ENCODE results near the gene STK32A. TPM values are rescaled to one million over a fixed set of nuclear protein-coding genes. Genes with fewer than 3 reads are reported as not detected.

STK32A gene
- total RNA-seq, 1 experiment from 2014 or later = not detected

GRCh38 chr5:147393874-147394672 lies 159.2 kb downstream of the STK32A start:
- Histone ChIP-seq H3K9me3 (no peaks in the 10 kb centered on the region), H3K4me3 (no peak overlapping the region), H3K27me3 (no peaks in the 10 kb centered on the region), H3K36me3 (peaks cover 65% of the 10 kb centered on the region)
- no peak for DNase-seq

- Histone ChIP-seq H3K4me3 (no peak overlapping the region), H3K9me3 (no peaks in the 10 kb centered on the region), H3K27me3 (no peaks in the 10 kb centered on the region), H3K36me3 (peaks cover 83% of the 10 kb centered on the region)
- DNase-seq = no peak
Measured at GRCh38 chr5:147396070-147396823, 161.4 kb downstream of the STK32A start.

- no peaks in the 10 kb centered on the region for H3K27me3 ChIP-seq
- no peak overlapping the region for H3K4me3 ChIP-seq
- peaks cover 82% of the 10 kb centered on the region for H3K36me3 ChIP-seq
- DNase-seq = no peak
- H3K9me3 ChIP-seq = no peaks in the 10 kb centered on the region
Measured at GRCh38 chr5:147397616-147398015, 162.8 kb downstream of the STK32A start.

DNA sequence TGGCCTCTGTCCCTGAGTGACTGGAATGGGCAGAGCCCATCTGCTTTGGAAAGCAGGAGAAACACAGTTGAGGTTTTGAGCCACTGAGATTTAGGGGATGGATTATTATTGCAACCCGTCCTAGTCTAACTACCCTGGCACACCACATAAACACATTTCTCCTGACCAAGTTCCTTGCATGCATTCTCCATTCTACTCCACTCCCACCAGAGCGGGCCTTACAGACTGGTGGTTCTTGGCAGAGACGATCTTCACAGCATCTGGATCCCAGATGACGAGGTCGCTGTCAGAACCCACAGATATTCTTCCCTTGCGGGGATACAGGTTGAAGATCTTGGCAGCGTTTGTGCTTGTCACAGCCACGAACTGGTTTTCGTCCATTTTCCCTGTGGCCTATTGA lies 164.0 kb downstream of the STK32A start:
- DNase-seq = no peak

GRCh38 chr5:147400126-147400809 lies 165.4 kb downstream of the STK32A start:
- DNase-seq = no peak
- peaks cover 73% of the 10 kb centered on the region for H3K36me3 ChIP-seq

More for the DNA sequence above, 164.0 kb downstream of the STK32A start:
- H3K9me3 ChIP-seq = no peaks in the 10 kb centered on the region
- peaks cover 76% of the 10 kb centered on the region for H3K36me3 ChIP-seq
- H3K27me3 ChIP-seq = no peaks in the 10 kb centered on the region
- H3K4me3 ChIP-seq = no peak overlapping the region

DNA sequence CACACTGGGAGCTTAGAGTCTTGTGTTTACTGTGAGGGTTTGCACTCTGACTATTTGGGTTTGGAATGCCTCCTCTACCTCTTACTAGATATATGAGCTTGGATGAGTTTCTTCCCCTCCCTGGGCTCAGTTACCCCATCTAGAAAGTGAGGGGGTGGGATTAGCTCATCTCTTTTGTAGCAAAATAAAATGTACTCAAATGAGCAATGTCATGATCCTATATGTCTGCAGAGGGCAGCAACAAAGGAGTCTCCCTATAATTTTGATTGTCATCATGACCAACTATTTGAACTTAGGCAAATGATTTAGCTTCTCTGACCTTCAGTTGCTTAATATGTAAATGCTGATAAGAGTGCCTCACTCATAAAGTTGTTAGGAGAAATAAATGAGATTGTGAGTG lies 166.1 kb downstream of the STK32A start:
- peaks cover 73% of the 10 kb centered on the region for H3K36me3 ChIP-seq
- no peaks in the 10 kb centered on the region for H3K9me3 ChIP-seq
- no peaks in the 10 kb centered on the region for H3K27me3 ChIP-seq
- H3K4me3 ChIP-seq = no peak overlapping the region
- DNase-seq = no peak

More at GRCh38 chr5:147400126-147400809, 165.4 kb downstream of the STK32A start:
- no peaks in the 10 kb centered on the region for H3K27me3 ChIP-seq
- H3K4me3 ChIP-seq = no peak overlapping the region
- H3K9me3 ChIP-seq = no peaks in the 10 kb centered on the region

DNA sequence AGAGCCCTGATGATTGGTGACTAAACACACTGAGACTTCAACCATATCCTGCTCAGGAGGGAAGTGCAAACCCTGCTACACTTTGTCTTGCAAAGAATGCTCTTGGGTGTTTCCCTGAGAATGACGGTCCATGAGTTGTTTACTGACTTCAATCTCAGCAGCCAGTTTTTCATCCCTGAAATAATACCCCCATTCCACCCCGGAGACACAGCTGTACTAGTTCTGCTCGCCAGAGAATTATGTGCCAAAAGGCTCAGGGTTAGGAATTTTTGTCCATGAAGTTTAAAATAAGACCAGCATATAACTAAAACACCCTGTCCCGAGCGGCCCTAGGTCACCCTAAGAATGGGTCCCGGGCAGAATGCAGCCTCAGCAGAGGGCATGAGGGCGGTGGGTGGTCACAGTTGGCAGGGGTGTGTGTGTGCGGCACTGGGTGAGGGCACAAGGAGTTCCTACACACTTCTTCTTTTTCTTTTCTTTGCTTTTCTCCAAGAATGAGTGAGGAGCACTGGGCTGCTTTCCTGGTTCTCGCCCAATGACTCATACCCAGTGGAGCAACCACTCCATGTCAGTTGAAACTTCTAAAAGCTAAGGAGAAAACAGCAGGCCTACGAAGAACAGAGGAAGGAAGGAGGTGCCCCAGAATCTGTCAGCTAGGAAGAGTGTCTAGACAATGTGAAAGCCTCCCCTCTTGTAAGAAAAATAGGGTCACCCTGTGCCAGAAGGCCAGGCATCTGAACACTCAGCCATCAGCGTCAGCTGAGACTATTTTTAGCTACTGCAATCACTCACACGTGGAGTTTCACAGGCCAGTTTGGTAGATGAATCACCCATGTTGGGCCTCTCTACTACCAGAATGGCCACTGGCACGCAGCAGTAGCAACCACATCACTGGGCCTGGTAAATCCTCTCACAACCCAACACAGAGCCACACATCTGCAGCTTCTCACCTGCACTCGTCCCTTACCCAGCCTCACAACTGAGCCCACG lies 169.1 kb downstream of the STK32A start:
- H3K27me3 ChIP-seq = no peaks in the 10 kb centered on the region
- H3K9me3 ChIP-seq = no peaks in the 10 kb centered on the region
- H3K36me3 ChIP-seq = peaks cover 75% of the 10 kb centered on the region
- 0 out of 2 replicates have a peak overlapping the region, but pooled peaks have one; percentile 3 for H3K4me3 ChIP-seq
- peak; percentile 94 for DNase-seq

DNA sequence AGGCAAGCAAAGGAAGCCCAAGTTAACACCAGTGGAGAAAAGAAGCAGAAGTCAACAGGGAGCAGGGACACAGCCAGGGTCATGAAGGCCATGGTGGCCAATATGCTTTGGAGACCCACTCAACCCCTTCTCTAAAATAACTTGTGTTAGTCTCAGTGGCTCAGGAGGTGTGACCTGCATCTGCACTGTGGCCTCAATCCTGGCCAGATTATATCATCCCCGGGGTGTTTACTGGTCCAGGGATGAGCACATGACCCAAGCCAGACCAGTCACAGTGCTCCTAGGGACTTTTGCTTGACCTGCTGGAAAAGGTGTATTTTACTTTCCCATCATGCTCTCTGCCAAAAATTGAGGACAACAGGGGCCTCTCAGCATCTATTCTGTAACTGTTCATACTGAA lies 169.9 kb downstream of the STK32A start:
- peak; percentile 37 for DNase-seq
- no peaks in the 10 kb centered on the region for H3K9me3 ChIP-seq
- no peak overlapping the region for H3K4me3 ChIP-seq
- no peaks in the 10 kb centered on the region for H3K27me3 ChIP-seq
- H3K36me3 ChIP-seq = peaks cover 74% of the 10 kb centered on the region

GRCh38 chr5:147406636-147407035 lies 171.8 kb downstream of the STK32A start:
- H3K4me3 ChIP-seq = no peak overlapping the region
- no peaks in the 10 kb centered on the region for H3K9me3 ChIP-seq
- no peaks in the 10 kb centered on the region for H3K27me3 ChIP-seq
- peaks cover 70% of the 10 kb centered on the region for H3K36me3 ChIP-seq
- DNase-seq = no peak

GRCh38 chr5:147407094-147407681 lies 172.4 kb downstream of the STK32A start:
- H3K36me3 ChIP-seq = peaks cover 69% of the 10 kb centered on the region

GRCh38 chr5:147408980-147409379 lies 174.2 kb downstream of the STK32A start:
- DNase-seq = no peak
- no peak overlapping the region for H3K4me3 ChIP-seq
- H3K9me3 ChIP-seq = no peaks in the 10 kb centered on the region
- peaks cover 83% of the 10 kb centered on the region for H3K36me3 ChIP-seq
- no peaks in the 10 kb centered on the region for H3K27me3 ChIP-seq

More at GRCh38 chr5:147407094-147407681, 172.4 kb downstream of the STK32A start:
- no peak overlapping the region for H3K4me3 ChIP-seq
- no peaks in the 10 kb centered on the region for H3K27me3 ChIP-seq
- DNase-seq = no peak
- H3K9me3 ChIP-seq = no peaks in the 10 kb centered on the region

DNA sequence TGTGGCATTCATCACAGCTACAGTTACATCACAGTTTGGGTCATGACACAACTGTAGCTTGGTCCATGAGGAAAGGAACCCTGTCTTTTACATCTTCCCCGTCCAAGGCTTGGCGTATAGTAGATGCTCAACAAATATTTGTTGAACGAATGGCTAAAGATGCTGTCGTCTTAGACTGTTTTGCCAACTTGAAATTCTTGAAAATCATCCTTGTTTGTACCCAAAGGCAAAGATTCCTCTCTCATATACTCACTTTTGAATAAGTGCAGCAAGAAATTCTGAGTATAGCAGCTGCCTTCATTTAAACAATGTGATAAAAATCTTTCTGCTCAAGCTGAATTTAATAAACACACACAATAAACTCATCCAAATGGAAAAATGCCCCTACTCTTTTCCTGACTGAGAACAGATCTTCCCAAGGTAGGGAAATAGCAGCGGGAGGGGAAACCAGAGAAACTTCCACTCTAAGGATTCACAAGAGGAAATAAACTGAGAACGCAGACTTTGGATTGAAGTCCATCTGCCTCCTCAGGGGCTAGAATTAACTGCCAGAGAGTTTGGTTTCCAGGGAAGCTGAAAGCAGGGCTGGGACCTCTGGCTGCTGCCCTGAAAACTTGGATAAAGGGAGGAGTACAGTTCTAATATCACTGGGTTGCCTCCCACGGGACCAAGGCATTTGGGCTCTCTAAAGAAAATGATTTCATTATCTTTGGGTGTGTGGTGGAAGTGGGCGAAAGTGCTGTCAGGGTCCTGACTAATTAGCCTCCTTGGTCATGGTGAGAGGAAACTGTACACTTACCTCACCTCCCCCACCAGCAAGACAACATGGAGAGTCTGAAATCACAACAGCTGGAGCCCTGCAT lies 175.9 kb downstream of the STK32A start:
- DNase-seq = no peak

GRCh38 chr5:147411359-147412319 lies 176.8 kb downstream of the STK32A start:
- H3K4me3 ChIP-seq = no peak overlapping the region
- H3K27me3 ChIP-seq = no peaks in the 10 kb centered on the region
- H3K9me3 ChIP-seq = no peaks in the 10 kb centered on the region
- peaks cover 82% of the 10 kb centered on the region for H3K36me3 ChIP-seq
- no peak for DNase-seq

More for the DNA sequence above, 175.9 kb downstream of the STK32A start:
- H3K4me3 ChIP-seq = no peak overlapping the region
- no peaks in the 10 kb centered on the region for H3K9me3 ChIP-seq
- peaks cover 86% of the 10 kb centered on the region for H3K36me3 ChIP-seq
- H3K27me3 ChIP-seq = no peaks in the 10 kb centered on the region

DNA sequence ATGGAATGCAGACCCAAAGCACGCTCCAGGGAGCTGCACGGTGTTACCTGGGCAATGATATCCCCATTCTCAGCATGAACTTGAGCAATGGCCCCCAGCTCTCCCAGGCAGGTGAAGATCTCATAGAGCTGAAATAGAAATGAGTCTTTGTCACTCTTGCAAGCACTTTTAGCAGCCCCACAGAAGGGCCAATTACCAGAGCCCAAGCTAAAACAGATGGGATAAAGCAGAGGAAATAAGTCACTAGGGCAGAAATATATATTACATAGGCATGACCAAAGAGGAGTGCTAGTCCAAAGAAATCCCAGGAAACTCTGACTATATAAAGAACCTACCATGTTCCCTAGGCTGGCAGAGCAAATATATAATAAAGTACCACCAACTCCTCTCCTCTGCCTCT lies 177.7 kb downstream of the STK32A start:
- peaks cover 75% of the 10 kb centered on the region for H3K36me3 ChIP-seq

More for the DNA sequence above, 177.7 kb downstream of the STK32A start:
- no peaks in the 10 kb centered on the region for H3K27me3 ChIP-seq
- no peak overlapping the region for H3K4me3 ChIP-seq
- no peaks in the 10 kb centered on the region for H3K9me3 ChIP-seq
- no peak for DNase-seq

Measured in MG63 (cell line).